Raji (cell line): Measurements from ENCODE around the gene SLC44A1.

Experiments
- POLR2A ChIP-seq: IDR thresholded peaks from 2 replicates; pipeline ENCODE4 v1.6.1; 2011; ENCODE audit warnings: low read depth, low read length, control low read depth; ENCODE audit not compliant: insufficient read depth

The SLC44A1 gene

GRCh38 chr9:105403552-105404248 is 159.2 kb downstream of the SLC44A1 start:
- no peak for TF ChIP-seq POLR2A

DNA sequence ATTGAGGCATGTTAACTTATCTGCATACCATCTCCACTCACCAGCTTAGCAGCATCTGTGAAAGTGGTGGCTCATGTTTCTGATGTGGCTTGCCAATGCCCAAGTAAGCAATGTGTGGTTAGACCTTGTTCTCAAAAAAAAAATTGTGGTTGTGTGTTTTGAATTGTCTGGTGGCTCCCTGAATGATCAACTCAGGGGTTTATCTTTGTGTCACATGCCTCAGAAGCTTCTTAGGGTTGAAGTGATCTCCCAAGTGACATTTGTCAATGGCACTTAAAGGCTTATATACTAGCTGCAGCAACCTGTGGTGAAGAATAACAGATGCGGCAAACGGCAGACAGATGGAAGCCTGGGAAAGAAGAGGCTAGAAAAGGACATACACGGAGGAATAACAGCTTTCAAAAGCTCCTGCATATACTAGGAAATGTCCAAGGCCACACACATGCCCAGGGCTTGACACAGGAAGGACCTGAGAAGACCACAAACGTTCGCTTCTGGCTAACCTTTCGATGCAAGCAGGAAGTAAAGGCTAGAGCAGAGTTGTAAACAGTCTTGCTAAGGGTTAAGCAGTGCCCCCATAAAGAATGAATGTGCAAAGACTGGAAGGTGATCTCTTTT is 161.2 kb downstream of the SLC44A1 start:
- no peak for TF ChIP-seq POLR2A

DNA sequence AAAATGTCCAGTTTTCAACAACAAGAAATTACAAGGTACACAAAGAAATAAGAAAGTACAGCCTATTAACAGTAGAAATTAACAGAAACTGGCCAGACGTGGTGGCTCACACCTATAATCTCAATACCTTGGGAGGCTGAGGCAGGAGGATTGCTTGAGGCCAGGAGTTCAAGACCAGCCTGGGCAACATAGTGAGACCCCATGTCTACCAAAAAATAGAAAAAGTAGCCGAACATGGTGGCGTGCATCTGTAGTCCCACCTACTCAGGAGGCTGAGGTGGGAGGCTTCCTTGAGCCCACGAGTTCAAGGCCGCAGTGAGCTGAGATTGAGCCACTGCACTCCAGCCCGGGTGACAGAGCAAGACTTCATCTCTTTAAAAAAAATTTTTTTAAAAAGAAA is 161.9 kb downstream of the SLC44A1 start:
- no peak for TF ChIP-seq POLR2A

GRCh38 chr9:105413525-105413924 is 169.1 kb downstream of the SLC44A1 start:
- no peak for TF ChIP-seq POLR2A

GRCh38 chr9:105414947-105415661 is 170.7 kb downstream of the SLC44A1 start:
- TF ChIP-seq POLR2A, result no peak

DNA sequence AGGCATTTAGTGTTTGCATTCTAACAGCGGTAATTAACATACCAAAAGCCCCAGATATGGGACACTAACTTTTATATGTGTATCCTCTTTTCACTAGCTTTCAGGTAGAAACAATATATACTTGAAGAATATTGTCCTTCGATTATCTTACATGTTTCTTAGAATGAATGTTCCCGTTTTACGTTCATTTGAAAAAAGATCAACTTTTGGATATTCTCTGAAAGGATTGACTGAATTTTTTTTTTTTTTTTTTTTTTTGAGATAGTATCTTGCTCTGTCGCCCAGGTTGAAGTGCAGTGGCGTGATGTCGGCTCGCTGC is 171.2 kb downstream of the SLC44A1 start:
- TF ChIP-seq POLR2A, result no peak

DNA sequence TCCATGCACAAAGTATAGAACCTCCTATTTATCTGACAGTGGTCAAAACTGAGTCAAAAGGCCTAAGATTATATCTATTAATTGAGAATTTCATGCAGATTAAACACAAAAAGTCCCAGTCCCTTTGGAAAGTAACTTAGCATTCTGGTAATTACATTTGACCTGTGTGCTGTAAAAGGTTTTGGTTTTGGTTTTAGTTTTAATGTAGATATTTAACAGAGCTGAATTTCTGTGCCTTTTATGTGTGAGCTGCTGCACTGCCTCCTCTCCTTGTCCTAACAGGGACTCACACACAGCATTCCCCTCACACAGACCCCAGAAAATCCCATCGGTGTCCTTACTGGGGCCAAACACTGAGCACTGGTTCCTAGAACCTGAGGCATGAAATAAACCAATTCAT is 172.4 kb downstream of the SLC44A1 start:
- TF ChIP-seq POLR2A, result no peak

DNA sequence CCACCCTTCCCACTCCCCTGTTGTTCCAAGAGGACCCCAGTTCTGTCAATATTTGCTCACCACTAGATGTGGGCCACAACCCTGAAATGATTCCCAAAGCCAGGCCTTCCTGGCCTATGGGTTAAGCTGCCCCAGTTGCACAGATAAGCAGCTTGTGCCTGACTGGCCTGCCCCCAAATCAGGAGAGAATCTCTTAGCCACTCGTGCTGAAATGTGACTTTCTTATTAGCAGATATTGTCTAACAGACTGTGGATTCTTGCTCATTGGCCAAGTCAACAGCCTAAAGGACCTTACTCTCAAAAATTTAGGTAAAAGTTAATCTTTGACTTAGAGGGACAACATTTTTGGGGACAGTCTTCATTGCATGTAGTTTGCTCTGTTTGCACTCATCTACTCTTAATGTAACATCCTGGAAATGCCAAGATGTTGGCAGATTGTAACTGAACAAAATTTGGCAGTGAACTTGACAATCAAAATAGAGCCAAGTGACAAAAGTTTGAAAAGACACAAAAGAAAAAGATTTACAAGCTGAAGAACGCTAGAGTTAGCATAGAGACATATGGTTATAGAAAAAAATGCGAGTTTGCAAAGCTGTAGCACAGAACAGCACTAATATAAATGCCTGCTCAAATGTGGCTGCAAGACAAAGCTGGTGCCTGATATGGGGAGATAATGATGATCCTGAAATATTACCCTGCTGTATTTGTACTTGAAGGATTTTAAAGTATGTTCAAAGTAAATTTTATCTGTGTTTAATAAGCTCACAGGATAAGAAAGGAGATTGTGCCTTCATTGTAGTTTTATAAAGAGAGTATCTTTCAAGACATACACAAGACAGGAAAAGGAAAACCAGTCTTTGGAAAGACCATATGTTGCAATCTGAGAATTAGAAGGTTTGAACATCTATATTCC is 174.4 kb downstream of the SLC44A1 start:
- TF ChIP-seq POLR2A, result no peak

DNA sequence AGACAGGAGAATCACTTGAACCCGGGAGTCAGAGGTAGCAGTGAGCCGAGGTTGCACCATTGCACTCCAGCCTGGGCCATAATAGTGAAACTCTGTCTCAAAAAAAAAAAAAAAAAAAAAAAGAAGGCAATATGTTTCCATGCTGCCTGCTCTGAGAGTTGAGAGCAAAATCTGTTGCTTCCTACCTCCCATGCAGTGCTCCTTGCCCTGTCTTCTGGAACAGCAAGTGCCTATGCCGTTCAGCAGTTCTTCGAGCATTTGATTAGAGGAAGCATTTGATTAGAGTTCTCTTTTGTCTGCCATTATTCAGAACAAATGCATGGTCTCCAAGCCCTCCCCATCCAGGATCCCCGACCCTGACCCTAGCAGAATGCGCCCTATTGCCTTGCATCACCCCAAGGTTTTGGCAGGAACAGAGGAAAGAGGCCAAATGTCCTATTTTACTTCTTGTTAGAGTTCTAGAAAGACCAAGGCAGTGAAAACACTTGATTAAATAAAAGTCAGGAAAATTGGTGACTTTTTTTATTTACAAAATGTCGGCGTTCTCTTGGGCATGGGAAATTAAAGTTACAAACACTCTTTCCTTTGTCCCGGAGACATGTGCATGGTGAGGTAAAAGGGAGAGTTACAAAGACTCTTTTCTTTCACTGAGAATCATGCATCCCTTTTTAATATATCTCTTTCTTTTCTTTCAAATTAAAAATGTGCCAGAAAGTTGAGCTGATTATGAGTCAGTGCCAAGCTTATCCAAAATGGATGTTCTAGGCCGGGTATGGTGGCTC is 175.6 kb downstream of the SLC44A1 start:
- no peak for TF ChIP-seq POLR2A

DNA sequence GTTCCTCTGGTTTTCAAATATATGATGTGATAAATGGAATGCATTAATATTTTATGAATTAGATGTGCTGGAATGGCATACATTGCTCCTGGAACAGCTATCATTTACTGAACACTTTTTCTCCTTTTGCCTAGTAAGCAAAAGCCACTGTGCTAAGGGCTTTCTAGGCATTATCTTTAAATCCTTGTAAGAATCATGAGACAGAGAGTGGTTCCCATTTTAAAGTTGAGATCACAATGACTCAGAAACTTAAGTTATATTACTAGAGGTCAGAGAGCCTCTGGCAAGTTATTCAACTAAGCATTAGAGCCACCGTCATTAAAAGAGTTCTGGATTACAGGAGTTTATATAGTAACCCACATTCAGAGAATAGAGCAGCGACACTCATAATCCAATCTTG is 176.7 kb downstream of the SLC44A1 start:
- TF ChIP-seq POLR2A, result no peak

DNA sequence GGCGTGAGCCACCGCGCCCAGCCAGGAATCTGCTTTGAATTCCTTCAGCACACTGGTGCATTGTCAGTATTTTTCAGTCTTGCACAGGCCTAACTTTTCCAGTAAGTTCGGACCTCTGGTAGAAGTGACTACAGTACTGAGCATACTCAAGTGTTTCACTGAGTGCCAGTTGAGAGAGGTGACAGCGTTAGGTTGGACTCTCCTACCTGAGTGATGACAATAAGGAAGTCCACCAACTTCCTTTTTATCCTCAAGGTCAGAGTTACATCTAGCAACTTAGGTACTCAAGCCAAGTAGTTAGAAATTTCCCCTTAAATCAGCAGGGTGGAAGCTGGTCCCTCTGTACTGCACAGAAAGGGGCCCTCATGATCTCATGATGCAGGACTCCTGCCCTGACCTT is 177.4 kb downstream of the SLC44A1 start:
- TF ChIP-seq POLR2A, result no peak

DNA sequence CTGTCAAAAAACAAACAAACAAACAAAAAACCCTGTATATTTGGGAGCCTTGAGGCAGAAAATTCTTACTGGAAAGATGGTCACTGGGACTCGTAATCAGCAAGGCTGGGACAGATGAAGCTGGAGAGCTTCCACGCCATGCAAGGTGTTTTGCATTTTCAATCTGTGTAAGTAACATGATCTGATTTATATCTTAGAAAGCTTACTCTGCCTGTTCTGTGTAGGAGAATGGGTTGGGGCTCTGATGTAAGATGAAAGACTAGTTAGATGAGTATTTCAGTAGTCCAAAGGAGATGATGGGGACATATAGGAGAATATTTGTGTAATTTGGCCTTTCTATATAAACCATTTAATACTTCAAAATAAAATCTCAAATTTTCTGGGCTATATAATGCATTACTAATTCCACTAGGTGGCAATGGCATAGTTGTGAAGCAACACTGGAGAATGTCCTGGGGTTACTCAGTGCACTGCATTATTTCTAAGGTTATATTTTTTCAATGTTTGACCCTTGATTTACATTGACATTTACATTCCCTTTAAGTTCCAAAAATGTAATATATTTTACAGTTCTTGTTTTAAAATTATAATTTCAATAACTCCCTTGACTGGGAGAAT is 181.5 kb downstream of the SLC44A1 start:
- TF ChIP-seq POLR2A, result no peak

GRCh38 chr9:105426657-105427056 is 182.2 kb downstream of the SLC44A1 start:
- TF ChIP-seq POLR2A, result no peak

- TF ChIP-seq POLR2A, result no peak
Observed at GRCh38 chr9:105431424-105432246, 187.2 kb downstream of the SLC44A1 start.
